ENCODE data around the gene LBH. TPM values are rescaled to one million over a fixed set of nuclear protein-coding genes. Genes with fewer than 3 reads are reported as not detected.
"Not testable (repeated sequence)": the region's sequence is repeated elsewhere in the genome, so short reads cannot be mapped to it uniquely, and the experiment has no call there.

The LBH gene
- total RNA-seq, 1 experiment from 2014 or later = 159 TPM

- Histone ChIP-seq H3K4me3 (ENCODE audit: low read depth, low read length) (no peak overlapping the region), H3K36me3 (ENCODE audit: control insufficient read depth, insufficient read depth, low read length) (no peaks in the 10 kb centered on the region), H3K9me3 (peaks cover 3% of the 10 kb centered on the region; the same call in 1 of the 2 replicates), H3K4me1 (peaks cover 16% of the 10 kb centered on the region), H3K27me3 (replicated peaks; ENCODE audit: control insufficient read depth, insufficient read depth, low read length) (no peaks in the 10 kb centered on the region)
- ChIA-PET CTCF (no interaction called here), POLR2A (interaction anchor here (0.7 kb wide), 1 partner anchor 33 kb away, joined by 5 read pairs; no protein-coding TSS in a partner anchor)
- H3K4me1 Mint-ChIP-seq (ENCODE audit: low read depth, unreplicated experiment) = peaks cover 23% of the 10 kb centered on the region
- intact Hi-C loops (cut with micrococcal nuclease; ENCODE audit: unreplicated experiment) = no loop called here
- no peaks in the 10 kb centered on the region for H3K36me3 Mint-ChIP-seq (ENCODE audit: insufficient read depth, unreplicated experiment)
- H3K9me3 Mint-ChIP-seq (ENCODE audit: unreplicated experiment) = peaks cover 8% of the 10 kb centered on the region
- H3K4me3 Mint-ChIP-seq (ENCODE audit: unreplicated experiment) = no peak overlapping the region
- no TSS peak for BruUV-seq (replicated peaks)
- no peak for DNase-seq
- TF ChIP-seq, protein P1, sequence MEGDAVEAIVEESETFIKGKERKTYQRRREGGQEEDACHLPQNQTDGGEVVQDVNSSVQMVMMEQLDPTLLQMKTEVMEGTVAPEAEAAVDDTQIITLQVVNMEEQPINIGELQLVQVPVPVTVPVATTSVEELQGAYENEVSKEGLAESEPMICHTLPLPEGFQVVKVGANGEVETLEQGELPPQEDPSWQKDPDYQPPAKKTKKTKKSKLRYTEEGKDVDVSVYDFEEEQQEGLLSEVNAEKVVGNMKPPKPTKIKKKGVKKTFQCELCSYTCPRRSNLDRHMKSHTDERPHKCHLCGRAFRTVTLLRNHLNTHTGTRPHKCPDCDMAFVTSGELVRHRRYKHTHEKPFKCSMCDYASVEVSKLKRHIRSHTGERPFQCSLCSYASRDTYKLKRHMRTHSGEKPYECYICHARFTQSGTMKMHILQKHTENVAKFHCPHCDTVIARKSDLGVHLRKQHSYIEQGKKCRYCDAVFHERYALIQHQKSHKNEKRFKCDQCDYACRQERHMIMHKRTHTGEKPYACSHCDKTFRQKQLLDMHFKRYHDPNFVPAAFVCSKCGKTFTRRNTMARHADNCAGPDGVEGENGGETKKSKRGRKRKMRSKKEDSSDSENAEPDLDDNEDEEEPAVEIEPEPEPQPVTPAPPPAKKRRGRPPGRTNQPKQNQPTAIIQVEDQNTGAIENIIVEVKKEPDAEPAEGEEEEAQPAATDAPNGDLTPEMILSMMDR (IDR thresholded peaks at IDR 0.05; ENCODE audit: insufficient read depth in 1 of 2, low read depth in 1 of 2, low read length in 1 of 2, severe bottlenecking in 1 of 2, unreplicated experiment in 1 of 2) = no peak
- no peak overlapping the region for H3K27ac Mint-ChIP-seq (ENCODE audit: unreplicated experiment)
- no peaks in the 10 kb centered on the region for H3K27me3 Mint-ChIP-seq (ENCODE audit: insufficient read depth, unreplicated experiment)
Observed at GRCh38 chr2:30267161-30267975, 36.0 kb downstream of the LBH start.

DNA sequence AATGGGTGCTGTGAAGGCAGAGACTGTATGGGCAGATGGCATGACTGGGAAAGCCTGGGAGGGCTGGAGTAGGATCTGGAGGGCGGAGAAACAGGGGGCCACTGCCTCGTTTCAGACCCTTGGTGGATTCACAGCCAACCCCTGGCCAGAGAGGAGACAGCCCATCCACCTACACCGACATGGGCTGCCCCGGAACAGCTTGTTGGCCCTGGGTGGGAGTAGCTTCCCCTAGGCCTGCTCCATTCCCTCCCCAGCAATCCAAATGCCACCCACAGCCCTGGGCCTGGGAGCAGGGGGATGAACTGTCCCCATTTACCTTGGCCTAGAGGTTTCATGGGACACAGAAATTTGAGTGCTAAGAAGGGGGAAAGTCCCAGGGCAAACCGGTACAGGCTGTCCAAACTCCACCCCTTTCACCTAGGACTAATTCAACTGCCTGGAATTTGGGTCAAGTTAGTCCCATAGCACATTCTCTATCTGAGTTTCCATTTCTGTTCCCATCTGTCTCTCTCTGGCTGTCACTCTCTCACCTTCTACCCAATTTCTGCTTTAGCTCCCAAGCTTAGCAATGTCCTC, 37.0 kb downstream of the LBH start:
- BruUV-seq (replicated peaks) = no TSS peak
- peaks cover 26% of the 10 kb centered on the region for H3K4me1 ChIP-seq
- peaks cover 3% of the 10 kb centered on the region; the same call in 1 of the 2 replicates for H3K9me3 ChIP-seq
- H3K4me1 Mint-ChIP-seq (ENCODE audit: low read depth, unreplicated experiment) = peaks cover 32% of the 10 kb centered on the region
- DNase-seq = no peak
- CTCF ChIA-PET = interaction anchor here (0.6 kb wide), 1 partner anchor 201 kb away, joined by 4 read pairs; no protein-coding TSS in a partner anchor
- H3K9me3 Mint-ChIP-seq (ENCODE audit: unreplicated experiment) = no peaks in the 10 kb centered on the region
- no peak overlapping the region for H3K4me3 ChIP-seq (ENCODE audit: low read depth, low read length)
- no peak overlapping the region for H3K4me3 Mint-ChIP-seq (ENCODE audit: unreplicated experiment)
- H3K36me3 ChIP-seq (ENCODE audit: control insufficient read depth, insufficient read depth, low read length) = no peaks in the 10 kb centered on the region
- POLR2A ChIA-PET = interaction anchor here (0.7 kb wide), 1 partner anchor 32 kb away, joined by 5 read pairs; no protein-coding TSS in a partner anchor
- intact Hi-C loops (cut with micrococcal nuclease; ENCODE audit: unreplicated experiment) = no loop called here
- H3K27me3 ChIP-seq (replicated peaks; ENCODE audit: control insufficient read depth, insufficient read depth, low read length) = no peaks in the 10 kb centered on the region
- no peaks in the 10 kb centered on the region for H3K27me3 Mint-ChIP-seq (ENCODE audit: insufficient read depth, unreplicated experiment)
- no peaks in the 10 kb centered on the region for H3K36me3 Mint-ChIP-seq (ENCODE audit: insufficient read depth, unreplicated experiment)
- TF ChIP-seq, protein P1 (IDR thresholded peaks at IDR 0.05; ENCODE audit: insufficient read depth in 1 of 2, low read depth in 1 of 2, low read length in 1 of 2, severe bottlenecking in 1 of 2, unreplicated experiment in 1 of 2) = no peak
- no peak overlapping the region for H3K27ac Mint-ChIP-seq (ENCODE audit: unreplicated experiment)

- H3K9me3 Mint-ChIP-seq (ENCODE audit: unreplicated experiment); BruUV-seq (replicated peaks); intact Hi-C loops (cut with micrococcal nuclease; ENCODE audit: unreplicated experiment); H3K27me3 ChIP-seq (replicated peaks; ENCODE audit: control insufficient read depth, insufficient read depth, low read length); POLR2A ChIA-PET; DNase-seq; H3K4me3 Mint-ChIP-seq (ENCODE audit: unreplicated experiment); H3K9me3 ChIP-seq; H3K4me3 ChIP-seq (ENCODE audit: low read depth, low read length); H3K27ac Mint-ChIP-seq (ENCODE audit: unreplicated experiment); H3K27me3 Mint-ChIP-seq (ENCODE audit: insufficient read depth, unreplicated experiment); H3K36me3 ChIP-seq (ENCODE audit: control insufficient read depth, insufficient read depth, low read length); CTCF ChIA-PET; H3K36me3 Mint-ChIP-seq (ENCODE audit: insufficient read depth, unreplicated experiment): not testable (repeated sequence)
- peaks cover 36% of the 10 kb centered on the region for H3K4me1 Mint-ChIP-seq (ENCODE audit: low read depth, unreplicated experiment)
- peaks cover 35% of the 10 kb centered on the region for H3K4me1 ChIP-seq
Observed at GRCh38 chr2:30269114-30269770, 37.9 kb downstream of the LBH start.

Data from Caco-2 (cell line).